ENCODE data around the gene KIAA0232.

DNA sequence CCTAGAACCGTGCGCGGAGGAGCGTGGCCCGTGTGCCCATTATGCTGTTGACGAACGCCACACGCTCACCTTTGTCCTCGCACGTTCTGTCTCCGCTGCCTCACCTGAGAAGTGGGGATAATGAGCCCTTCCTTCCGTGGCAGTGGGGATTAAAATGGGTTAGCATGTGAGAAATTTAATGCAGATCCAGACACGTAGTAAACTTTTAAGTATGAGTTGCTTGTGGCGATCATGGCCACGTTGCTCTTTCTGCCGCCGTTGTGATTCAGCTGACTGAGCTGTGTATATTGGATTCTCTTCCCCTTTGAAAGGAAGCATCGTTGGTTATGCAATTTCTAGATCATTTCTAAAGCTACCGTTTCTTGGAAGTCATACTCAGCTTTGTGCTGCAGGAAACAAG, 143.6 kb downstream of the KIAA0232 start:
- TF ChIP-seq, protein P1, sequence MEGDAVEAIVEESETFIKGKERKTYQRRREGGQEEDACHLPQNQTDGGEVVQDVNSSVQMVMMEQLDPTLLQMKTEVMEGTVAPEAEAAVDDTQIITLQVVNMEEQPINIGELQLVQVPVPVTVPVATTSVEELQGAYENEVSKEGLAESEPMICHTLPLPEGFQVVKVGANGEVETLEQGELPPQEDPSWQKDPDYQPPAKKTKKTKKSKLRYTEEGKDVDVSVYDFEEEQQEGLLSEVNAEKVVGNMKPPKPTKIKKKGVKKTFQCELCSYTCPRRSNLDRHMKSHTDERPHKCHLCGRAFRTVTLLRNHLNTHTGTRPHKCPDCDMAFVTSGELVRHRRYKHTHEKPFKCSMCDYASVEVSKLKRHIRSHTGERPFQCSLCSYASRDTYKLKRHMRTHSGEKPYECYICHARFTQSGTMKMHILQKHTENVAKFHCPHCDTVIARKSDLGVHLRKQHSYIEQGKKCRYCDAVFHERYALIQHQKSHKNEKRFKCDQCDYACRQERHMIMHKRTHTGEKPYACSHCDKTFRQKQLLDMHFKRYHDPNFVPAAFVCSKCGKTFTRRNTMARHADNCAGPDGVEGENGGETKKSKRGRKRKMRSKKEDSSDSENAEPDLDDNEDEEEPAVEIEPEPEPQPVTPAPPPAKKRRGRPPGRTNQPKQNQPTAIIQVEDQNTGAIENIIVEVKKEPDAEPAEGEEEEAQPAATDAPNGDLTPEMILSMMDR (IDR thresholded peaks at IDR 0.05), result no peak
- TF ChIP-seq POLR2A (IDR thresholded peaks at IDR 0.05) (no peak), EP300 (IDR thresholded peaks at IDR 0.05) (no peak)
